Epithelial cell of esophagus (primary cell): Measurements from ENCODE around the gene WFDC9.

Experiments used
- DNase-seq: peaks from one replicate; pipeline ENCODE4 v3.0.0; 2010; ENCODE audit warnings: low read depth
- H3K4me3 ChIP-seq: 2 replicates; pipeline ENCODE4 v1.5.1; 2011; ENCODE audit warnings: mild to moderate bottlenecking, low read length, control low read depth
- CTCF ChIP-seq: IDR thresholded peaks from 2 replicates; pipeline ENCODE4 v1.5.1; 2011; ENCODE audit warnings: low read depth, mild to moderate bottlenecking, low read length, control low read depth, inconsistent platforms; ENCODE audit not compliant: insufficient read depth; ENCODE audit errors: missing control alignments

Gene WFDC9

GRCh38 chr20:45621593-45621992 lies 9.5 kb downstream of the WFDC9 start:
- no peak overlapping the region for H3K4me3 ChIP-seq
- no peak for TF ChIP-seq CTCF
- no peak for DNase-seq

DNA sequence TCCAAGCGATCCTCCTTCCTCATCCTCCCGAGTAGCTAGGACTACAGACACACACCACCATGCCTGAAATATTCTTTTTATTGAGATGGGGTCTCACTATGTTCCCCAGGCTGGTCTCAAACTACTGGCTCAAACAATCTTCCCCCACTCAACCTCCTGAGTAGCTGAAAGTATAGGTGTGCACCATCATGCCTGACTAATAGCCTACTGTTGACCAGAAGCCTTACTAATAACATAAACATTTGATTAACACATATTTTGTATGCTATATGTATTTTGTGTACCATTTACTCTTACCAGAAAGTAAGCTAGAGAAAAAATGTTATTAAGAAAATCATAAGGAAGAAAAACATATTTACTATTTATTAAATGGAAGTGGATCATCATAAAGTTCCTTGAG lies 13.5 kb downstream of the WFDC9 start:
- no peak for TF ChIP-seq CTCF
- H3K4me3 ChIP-seq: no peak overlapping the region
- peak; percentile 47 for DNase-seq

DNA sequence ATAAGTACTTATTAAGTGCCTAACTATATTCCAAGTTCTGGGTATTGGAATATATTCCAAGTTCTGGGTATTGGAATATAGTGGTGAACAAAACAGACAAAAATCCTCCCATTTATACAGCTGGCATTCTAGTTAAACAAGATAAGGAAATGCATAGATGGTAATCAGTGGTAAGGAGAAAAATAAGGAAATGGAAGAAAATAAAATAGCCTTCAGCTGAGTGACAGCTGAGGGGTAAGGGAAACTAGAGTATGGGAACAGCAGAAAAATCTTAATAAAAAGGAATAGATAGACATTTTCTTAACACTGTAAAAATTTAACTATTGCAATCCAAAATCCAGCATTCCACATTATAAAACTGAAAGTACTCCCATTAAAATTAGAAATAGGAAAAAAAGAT lies 18.8 kb downstream of the WFDC9 start:
- no peak overlapping the region for H3K4me3 ChIP-seq
- no peak for DNase-seq
- no peak for TF ChIP-seq CTCF

- peak; percentile 86 for DNase-seq
- H3K4me3 ChIP-seq: no peak overlapping the region
- no peak for TF ChIP-seq CTCF
Measured at GRCh38 chr20:45611054-45611453, 20.0 kb downstream of the WFDC9 start.

DNA sequence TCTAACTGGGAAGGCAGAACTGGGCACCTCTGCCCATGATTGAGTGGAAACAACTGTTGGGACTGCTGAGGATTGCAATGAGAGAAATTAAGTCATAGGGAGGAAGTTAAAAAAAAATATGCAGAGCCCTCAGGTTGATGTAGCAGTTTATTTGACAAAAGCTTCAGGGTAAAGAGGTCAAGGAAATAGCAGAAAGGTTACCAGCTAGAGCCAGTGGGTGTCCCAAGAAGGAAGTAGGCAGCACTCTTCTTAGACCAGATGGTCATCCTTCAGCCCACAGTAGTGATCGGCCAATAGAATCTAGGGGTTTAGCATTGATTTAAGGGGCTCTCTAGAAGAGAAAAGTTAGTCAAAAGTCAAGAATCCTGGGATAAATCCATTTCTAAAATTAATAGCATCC lies 23.3 kb downstream of the WFDC9 start:
- TF ChIP-seq CTCF: no peak
- H3K4me3 ChIP-seq: no peak overlapping the region

DNA sequence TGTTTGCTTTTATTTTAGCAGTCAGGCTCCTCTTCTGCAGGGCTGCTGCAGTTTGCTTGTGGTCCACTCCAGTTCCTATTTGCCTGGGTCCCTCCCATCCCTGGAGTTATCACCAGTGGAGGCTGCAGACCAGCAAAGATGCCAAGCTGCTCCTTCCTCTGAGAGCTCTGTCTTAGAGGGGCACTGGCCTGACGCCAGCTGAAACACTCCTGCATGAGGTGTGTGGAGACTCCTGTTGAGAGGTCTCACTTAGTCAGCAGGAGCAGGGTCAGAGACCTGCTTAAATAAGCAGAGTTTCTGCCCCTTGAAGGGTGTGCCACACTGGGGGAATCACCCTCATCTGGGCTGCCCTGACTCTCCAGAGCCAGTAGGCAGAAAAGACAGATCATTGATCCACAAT lies 35.8 kb downstream of the WFDC9 start:
- no peak overlapping the region for H3K4me3 ChIP-seq
- no peak for DNase-seq
- no peak for TF ChIP-seq CTCF

More for the DNA sequence above, 23.3 kb downstream of the WFDC9 start:
- no peak for DNase-seq

- TF ChIP-seq CTCF: no peak
- H3K4me3 ChIP-seq: no peak overlapping the region
- DNase-seq: no peak
Measured at GRCh38 chr20:45593498-45593897, 37.6 kb downstream of the WFDC9 start.
